ENCODE measurements around the gene TMEM263. TPM values are rescaled to one million over a fixed set of nuclear protein-coding genes. Genes with fewer than 3 reads are reported as not detected.
A peak's percentile ranks its signal among the peaks of the same experiment; 100 is the strongest.

TMEM263 gene
- total and polyA plus RNA-seq, 9 of the 15 experiments (the other 6 are each of a cell fraction or from before 2014, with no cell fraction given) = 12.6 to 36.7 (median 24.4) TPM

DNA sequence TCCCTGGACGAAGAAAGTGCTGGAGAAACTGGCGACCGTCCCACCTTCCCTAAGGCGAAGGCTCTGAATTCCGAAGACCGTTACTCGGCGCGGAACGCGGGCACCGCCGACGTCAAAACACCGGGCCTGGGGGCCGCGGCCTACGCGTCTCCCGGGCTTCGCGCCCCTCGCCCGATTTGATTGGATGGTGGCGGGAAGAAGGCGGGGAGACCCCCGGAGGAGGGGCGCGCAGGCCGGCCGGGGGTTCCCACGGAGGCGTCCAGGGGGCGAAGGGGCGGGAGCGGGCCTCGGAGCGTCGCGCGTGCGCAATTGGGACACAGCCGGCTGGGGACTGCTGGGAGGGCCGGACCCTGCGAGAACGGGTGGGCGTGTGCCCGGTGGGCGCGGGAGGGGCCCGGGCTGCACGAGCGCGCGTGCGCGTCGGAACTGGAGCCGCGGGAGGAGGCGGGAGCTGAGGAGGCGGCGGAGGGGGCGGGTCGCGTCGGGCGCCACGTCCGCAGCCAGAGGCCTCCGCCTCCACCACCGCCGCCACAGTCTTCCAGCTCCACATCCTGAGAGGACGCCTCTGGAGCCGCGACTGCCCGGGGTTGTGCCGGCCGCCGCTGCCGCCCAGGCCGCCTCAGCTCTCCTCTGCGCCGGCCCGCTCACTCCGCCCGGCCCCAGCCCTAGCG lies at the start of gene TMEM263 (continued):
- TF ChIP-seq KDM2B (CRISPR knock-in tag; IDR thresholded peaks at IDR 0.05) (no peak), NFE2L1 (tag; IDR thresholded peaks at IDR 0.05; ENCODE audit: borderline replicate concordance, low read depth) (no peak), MITF (IDR thresholded peaks at IDR 0.05) (no peak), KDM5B (IDR thresholded peaks at IDR 0.05; ENCODE audit: insufficient replicate concordance, low read depth, low read length) (peak; percentile 86), ZFP30 (CRISPR knock-in tag; IDR thresholded peaks at IDR 0.05; ENCODE audit: borderline replicate concordance) (no peak), UBTF (IDR thresholded peaks at IDR 0.05; ENCODE audit: borderline replicate concordance in 1 of 2, low read depth in 2 of 2, low read length in 2 of 2) (peak; percentile 68 to 96; a peak in 3 of 4 replicates), SNIP1 (IDR thresholded peaks at IDR 0.05; ENCODE audit: low read depth) (no peak), PML (IDR thresholded peaks at IDR 0.05; ENCODE audit: low read length) (0 out of 2 replicates have a peak, but pooled peaks have one; percentile 49), SIRT6 (IDR thresholded peaks at IDR 0.05; ENCODE audit: low read depth, low read length) (no peak), ZNF785 (CRISPR knock-in tag; IDR thresholded peaks at IDR 0.05) (no peak), SMC3 (conservative IDR thresholded peaks at IDR 0.05; ENCODE audit: insufficient read depth, low read depth, low read length) (no peak), CBX2 (IDR thresholded peaks at IDR 0.05; ENCODE audit: insufficient read depth, low read length, poor library complexity, severe bottlenecking) (no peak), NEUROD1 (IDR thresholded peaks at IDR 0.05; ENCODE audit: borderline replicate concordance, low read depth, low read length, partially characterized antibody) (peak; percentile 19)
- TF ChIP-seq, protein P1, sequence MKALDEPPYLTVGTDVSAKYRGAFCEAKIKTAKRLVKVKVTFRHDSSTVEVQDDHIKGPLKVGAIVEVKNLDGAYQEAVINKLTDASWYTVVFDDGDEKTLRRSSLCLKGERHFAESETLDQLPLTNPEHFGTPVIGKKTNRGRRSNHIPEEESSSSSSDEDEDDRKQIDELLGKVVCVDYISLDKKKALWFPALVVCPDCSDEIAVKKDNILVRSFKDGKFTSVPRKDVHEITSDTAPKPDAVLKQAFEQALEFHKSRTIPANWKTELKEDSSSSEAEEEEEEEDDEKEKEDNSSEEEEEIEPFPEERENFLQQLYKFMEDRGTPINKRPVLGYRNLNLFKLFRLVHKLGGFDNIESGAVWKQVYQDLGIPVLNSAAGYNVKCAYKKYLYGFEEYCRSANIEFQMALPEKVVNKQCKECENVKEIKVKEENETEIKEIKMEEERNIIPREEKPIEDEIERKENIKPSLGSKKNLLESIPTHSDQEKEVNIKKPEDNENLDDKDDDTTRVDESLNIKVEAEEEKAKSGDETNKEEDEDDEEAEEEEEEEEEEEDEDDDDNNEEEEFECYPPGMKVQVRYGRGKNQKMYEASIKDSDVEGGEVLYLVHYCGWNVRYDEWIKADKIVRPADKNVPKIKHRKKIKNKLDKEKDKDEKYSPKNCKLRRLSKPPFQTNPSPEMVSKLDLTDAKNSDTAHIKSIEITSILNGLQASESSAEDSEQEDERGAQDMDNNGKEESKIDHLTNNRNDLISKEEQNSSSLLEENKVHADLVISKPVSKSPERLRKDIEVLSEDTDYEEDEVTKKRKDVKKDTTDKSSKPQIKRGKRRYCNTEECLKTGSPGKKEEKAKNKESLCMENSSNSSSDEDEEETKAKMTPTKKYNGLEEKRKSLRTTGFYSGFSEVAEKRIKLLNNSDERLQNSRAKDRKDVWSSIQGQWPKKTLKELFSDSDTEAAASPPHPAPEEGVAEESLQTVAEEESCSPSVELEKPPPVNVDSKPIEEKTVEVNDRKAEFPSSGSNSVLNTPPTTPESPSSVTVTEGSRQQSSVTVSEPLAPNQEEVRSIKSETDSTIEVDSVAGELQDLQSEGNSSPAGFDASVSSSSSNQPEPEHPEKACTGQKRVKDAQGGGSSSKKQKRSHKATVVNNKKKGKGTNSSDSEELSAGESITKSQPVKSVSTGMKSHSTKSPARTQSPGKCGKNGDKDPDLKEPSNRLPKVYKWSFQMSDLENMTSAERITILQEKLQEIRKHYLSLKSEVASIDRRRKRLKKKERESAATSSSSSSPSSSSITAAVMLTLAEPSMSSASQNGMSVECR (CRISPR knock-in tag; IDR thresholded peaks at IDR 0.05) = peak; percentile 85
- TF ChIP-seq, protein P2, sequence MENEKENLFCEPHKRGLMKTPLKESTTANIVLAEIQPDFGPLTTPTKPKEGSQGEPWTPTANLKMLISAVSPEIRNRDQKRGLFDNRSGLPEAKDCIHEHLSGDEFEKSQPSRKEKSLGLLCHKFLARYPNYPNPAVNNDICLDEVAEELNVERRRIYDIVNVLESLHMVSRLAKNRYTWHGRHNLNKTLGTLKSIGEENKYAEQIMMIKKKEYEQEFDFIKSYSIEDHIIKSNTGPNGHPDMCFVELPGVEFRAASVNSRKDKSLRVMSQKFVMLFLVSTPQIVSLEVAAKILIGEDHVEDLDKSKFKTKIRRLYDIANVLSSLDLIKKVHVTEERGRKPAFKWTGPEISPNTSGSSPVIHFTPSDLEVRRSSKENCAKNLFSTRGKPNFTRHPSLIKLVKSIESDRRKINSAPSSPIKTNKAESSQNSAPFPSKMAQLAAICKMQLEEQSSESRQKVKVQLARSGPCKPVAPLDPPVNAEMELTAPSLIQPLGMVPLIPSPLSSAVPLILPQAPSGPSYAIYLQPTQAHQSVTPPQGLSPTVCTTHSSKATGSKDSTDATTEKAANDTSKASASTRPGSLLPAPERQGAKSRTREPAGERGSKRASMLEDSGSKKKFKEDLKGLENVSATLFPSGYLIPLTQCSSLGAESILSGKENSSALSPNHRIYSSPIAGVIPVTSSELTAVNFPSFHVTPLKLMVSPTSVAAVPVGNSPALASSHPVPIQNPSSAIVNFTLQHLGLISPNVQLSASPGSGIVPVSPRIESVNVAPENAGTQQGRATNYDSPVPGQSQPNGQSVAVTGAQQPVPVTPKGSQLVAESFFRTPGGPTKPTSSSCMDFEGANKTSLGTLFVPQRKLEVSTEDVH (IDR thresholded peaks at IDR 0.05; ENCODE audit: low read depth, partially characterized antibody) = no peak
